Femur (tissue), 1 donor: ENCODE data around the gene PNMA6A.
"Not testable (repeated sequence)": the region's sequence is repeated elsewhere in the genome, so short reads cannot be mapped to it uniquely, and the experiment has no call there.

Experiments
- DNase-seq: peaks from one replicate; pipeline ENCODE4 v3.0.0-alpha.2; 2017

The PNMA6A gene

GRCh38 chrX:153077437-153078135 is 5.3 kb downstream of the PNMA6A start:
- not testable (repeated sequence) for DNase-seq

DNA sequence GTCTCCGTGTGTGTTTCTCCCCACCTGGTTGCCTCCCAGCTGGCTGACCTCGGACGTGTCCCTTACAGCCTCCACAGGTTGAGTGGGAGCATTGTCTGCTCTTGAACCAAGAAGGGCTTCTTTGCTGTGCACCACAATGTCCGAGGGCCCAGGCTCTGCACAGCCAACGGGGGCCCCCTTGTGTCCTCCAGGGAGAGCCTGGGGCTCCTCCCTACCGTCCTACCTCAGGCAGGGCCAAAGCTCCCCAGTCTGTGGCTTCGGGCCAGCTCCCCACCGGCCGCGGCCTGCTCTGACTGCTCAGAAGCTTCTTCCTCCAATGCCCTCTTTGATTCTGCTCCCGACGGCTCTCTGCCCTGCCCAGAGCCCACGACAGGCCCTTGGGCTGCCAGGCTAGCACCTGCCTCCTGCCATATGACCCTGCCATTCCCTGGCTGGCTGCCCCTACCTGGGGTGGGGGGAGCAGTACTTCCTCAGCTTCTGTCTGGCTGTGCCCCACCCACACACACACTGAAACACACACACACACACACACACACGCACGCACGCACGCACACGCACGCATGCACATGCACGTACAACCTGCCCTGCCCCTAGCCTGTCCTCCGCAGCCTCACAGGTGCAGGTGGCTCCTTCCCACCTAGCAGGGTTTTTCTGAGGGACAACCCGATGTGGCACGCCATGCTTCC is 11.1 kb downstream of the PNMA6A start:
- DNase-seq = not testable (repeated sequence)

GRCh38 chrX:153102418-153102817 is 30.2 kb downstream of the PNMA6A start:
- no peak for DNase-seq

DNA sequence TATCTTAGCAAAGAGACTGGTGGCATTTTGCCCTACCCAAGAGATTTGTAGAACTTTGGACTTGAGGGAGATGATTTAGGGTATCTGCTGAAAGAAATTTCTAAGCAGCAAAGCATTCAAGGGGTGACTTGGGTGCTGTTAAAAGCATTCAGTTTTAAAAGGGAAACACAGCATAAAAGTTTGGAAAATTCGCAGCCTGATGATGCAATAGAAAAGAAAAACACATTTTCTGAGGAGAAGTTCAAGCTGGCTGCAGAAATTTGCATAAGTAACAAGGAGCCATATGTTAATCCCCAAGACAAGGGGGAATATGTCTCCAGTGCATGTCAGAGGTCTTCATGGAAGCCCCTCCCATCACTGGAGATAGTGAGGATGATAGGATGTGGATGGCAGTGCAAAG is 32.7 kb downstream of the PNMA6A start:
- DNase-seq = not testable (repeated sequence)

GRCh38 chrX:153106092-153106801 is 34.0 kb downstream of the PNMA6A start:
- not testable (repeated sequence) for DNase-seq

DNA sequence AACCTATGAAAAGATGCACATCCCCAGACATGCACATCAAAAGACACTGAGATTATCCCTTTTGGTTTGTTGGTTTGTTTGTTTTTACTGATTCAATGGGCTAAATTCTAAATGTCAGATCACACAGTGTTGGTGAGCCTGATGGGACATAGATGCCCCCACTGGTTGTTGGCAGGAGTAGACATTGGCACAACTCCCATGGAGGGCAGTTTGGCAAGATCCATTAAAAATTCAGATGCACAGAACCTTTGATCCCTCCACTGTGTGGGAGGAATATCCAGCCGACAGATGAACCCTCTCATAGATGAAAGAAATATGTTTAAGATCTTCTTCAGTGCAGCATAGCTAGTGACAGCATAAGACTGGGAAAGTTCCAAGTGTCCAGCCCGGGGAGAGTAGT is 38.5 kb downstream of the PNMA6A start:
- DNase-seq = not testable (repeated sequence)

- not testable (repeated sequence) for DNase-seq
These were observed 41.6 kb downstream of the PNMA6A start for GRCh38 chrX:153113851-153114250.

DNA sequence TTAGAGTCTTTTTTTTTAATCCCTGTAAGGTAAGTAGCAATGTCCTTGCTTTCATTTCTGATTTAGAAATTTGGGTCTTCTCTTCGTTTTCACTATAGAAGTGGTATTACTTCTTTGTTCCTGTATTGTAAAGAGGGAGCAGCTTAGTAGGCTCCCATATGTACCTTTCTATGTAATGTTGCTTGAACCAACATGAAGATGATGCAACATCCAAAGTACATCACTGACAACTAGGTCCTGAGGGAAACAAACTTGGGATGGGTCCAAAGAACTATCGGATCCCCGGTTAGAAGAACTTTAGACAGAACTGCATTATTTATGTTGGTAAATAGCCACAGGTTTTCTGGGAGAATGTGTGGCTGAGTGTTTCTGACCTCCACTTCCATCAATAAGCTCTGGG is 45.5 kb downstream of the PNMA6A start:
- not testable (repeated sequence) for DNase-seq

DNA sequence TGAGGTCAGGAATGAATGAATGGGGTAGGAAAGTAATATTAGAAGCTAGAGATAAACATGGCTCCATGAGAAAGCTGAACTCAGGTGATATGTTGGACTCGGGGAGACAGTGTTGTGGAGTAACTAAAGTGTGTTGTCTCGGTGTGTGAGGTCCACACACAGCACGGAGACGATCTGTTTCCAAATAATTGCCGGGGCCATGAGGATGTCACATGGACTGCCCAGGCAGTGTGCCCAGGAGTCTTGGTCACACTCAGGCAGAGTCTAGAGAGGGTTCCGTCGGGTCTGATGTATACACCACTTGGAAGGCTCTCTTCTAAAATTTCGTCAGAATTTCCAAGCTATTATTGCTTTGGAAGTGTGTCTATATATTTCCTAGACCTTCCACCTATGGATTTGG is 48.0 kb downstream of the PNMA6A start:
- DNase-seq = not testable (repeated sequence)

GRCh38 chrX:153123468-153123867 is 51.2 kb downstream of the PNMA6A start:
- DNase-seq = not testable (repeated sequence)
